PC-3 (cell line): ENCODE results near the gene SLC35F1. TPM values are rescaled to one million over a fixed set of nuclear protein-coding genes. Genes with fewer than 3 reads are reported as not detected.
"Not testable (repeated sequence)": the region's sequence is repeated elsewhere in the genome, so short reads cannot be mapped to it uniquely, and the experiment has no call there.

Experiments used
- ATAC-seq: fragments of 200-7000 bp; cut with Tn5 transposase; 2 replicates; pipeline ENCODE4 v1.9.1; 2020; ENCODE audit warnings: mild to moderate bottlenecking, moderate library complexity
- BruUV-seq: library from RNA; stranded (reverse); fragments of 400-500 nt; replicated peaks from 2 replicates; lab custom pipeline; 2021; lab: Mats Ljungman, UMichigan
- CTCF ChIA-PET: fragments of 300-600 bp; sonication (Branson Sonifier 250); formaldehyde crosslinking; loops from one replicate; lab custom pipeline; 2022; ENCODE audit warnings: antibody characterized with exemption; lab: Charles Lee
- POLR2A ChIA-PET: fragments of 300-600 bp; sonication (Branson Sonifier 250); formaldehyde crosslinking; loops from one replicate; lab custom pipeline; 2022; ENCODE audit warnings: antibody characterized with exemption; ENCODE audit not compliant: unreplicated experiment; lab: Charles Lee
- DNase-seq: peaks from one replicate; pipeline ENCODE4 v3.0.0-alpha.2; 2015
- H2AFZ ChIP-seq: fragments of 300-600 bp; sonication (generic); 2 replicates; pipeline ENCODE4 v1.6.0; 2016; ENCODE audit warnings: antibody characterized with exemption, low read length
- H3F3A ChIP-seq: fragments of 300-600 bp; sonication (generic); one replicate; pipeline ENCODE4 v1.6.0; 2017; ENCODE audit warnings: antibody characterized with exemption, low read length, control low read depth, mild to moderate bottlenecking; ENCODE audit not compliant: unreplicated experiment
- H3K27ac ChIP-seq: fragments of 300-600 bp; sonication (generic); 2 replicates; pipeline ENCODE4 v1.5.1; 2016; ENCODE audit warnings: mild to moderate bottlenecking, low read length
- H3K27me3 ChIP-seq: fragments of 300-600 bp; sonication (generic); 2 replicates; pipeline ENCODE4 v1.6.1; 2016; ENCODE audit warnings: low read length, mixed read lengths
- H3K36me3 ChIP-seq: fragments of 300-600 bp; sonication (generic); 2 replicates; pipeline ENCODE4 v1.6.1; 2016; ENCODE audit warnings: low read depth, mixed run types, low read length, mixed read lengths
- H3K4me1 ChIP-seq: fragments of 300-600 bp; sonication (generic); 2 replicates; pipeline ENCODE4 v1.5.1; 2016; ENCODE audit warnings: low read length; ENCODE audit not compliant: insufficient read depth
- H3K4me2 ChIP-seq: fragments of 300-600 bp; sonication (generic); 2 replicates; pipeline ENCODE4 v1.6.0; 2016; ENCODE audit warnings: low read length
- H3K4me3 ChIP-seq: fragments of 300-600 bp; sonication (generic); 2 replicates; pipeline ENCODE4 v1.5.1; 2016; ENCODE audit warnings: mild to moderate bottlenecking, low read length, mixed read lengths
- H3K79me2 ChIP-seq: fragments of 300-600 bp; sonication (generic); 2 replicates; pipeline ENCODE4 v1.6.1; 2017; ENCODE audit warnings: low read length, mixed read lengths
- H3K9ac ChIP-seq: fragments of 300-600 bp; sonication (generic); 2 replicates; pipeline ENCODE4 v1.6.0; 2016; ENCODE audit warnings: mild to moderate bottlenecking, low read length
- H3K9me2 ChIP-seq: fragments of 300-600 bp; sonication (generic); replicated peaks from 2 replicates; pipeline ENCODE4 v1.6.1; 2016; ENCODE audit warnings: mixed run types, low read length, mixed read lengths
- H3K9me3 ChIP-seq: fragments of 300-600 bp; sonication (generic); 2 replicates; pipeline ENCODE4 v1.6.1; 2016; ENCODE audit warnings: low read length, mixed read lengths
- H4K20me1 ChIP-seq: fragments of 300-600 bp; sonication (generic); 2 replicates; pipeline ENCODE4 v1.6.1; 2016; ENCODE audit warnings: low read length, mixed read lengths
- CTCF ChIP-seq: fragments of 300-600 bp; sonication (generic); conservative IDR thresholded peaks from 2 replicates; pipeline ENCODE4 v1.5.1; 2017; ENCODE audit warnings: antibody characterized with exemption, low read depth, mild to moderate bottlenecking, low read length
- EZH2 ChIP-seq: fragments of 300-600 bp; sonication (generic); IDR thresholded peaks from one replicate; pipeline ENCODE4 v1.6.1; 2017; ENCODE audit warnings: antibody characterized with exemption, mild to moderate bottlenecking, low read length; ENCODE audit not compliant: unreplicated experiment
- EZH2phosphoT487 ChIP-seq: fragments of 300-600 bp; sonication (generic); IDR thresholded peaks from 2 replicates; pipeline ENCODE4 v1.6.1; 2018; ENCODE audit warnings: mild to moderate bottlenecking, antibody characterized with exemption, low read length, borderline replicate concordance
- intact Hi-C: fragments of 100-400 bp; cut with micrococcal nuclease; formaldehyde crosslinking; loops from 2 replicates; pipeline ENCODE4 v1.9.0; 2023
- total RNA-seq: library from RNA; depleted of rRNA; stranded (reverse); fragments of >200 nt; gene quantifications from 2 replicates; pipeline ENCODE4 v1.2.3, GENCODE V29; 2014

The SLC35F1 gene
- total RNA-seq, 1 experiment from 2014 or later, result not detected

- no TSS peak for BruUV-seq
Observed at GRCh38 chr6:118029967-118030366, 122.9 kb downstream of the SLC35F1 start.

GRCh38 chr6:118037479-118037878, 130.4 kb downstream of the SLC35F1 start:
- not testable (repeated sequence) for H3F3A ChIP-seq

More at GRCh38 chr6:118029967-118030366, 122.9 kb downstream of the SLC35F1 start:
- ChIA-PET POLR2A (no interaction called here), CTCF (no interaction called here)
- H3K4me2 ChIP-seq, result no peak overlapping the region
- no peaks in the 10 kb centered on the region for H3K27me3 ChIP-seq
- TF ChIP-seq CTCF (no peak), EZH2 (no peak), EZH2phosphoT487 (no peak)
- no peak overlapping the region for H3K9ac ChIP-seq
- H3K9me2 ChIP-seq, result no peaks in the 10 kb centered on the region
- intact Hi-C loops, result no loop called here
- no peaks in the 10 kb centered on the region for H3F3A ChIP-seq
- H3K9me3 ChIP-seq, result no peaks in the 10 kb centered on the region
- H3K27ac ChIP-seq, result no peak overlapping the region
- no peak overlapping the region for H3K4me3 ChIP-seq
- DNase-seq (no peak), ATAC-seq (no peak)
- H2AFZ ChIP-seq, result no peak overlapping the region
- H3K79me2 ChIP-seq, result no peaks in the 10 kb centered on the region
- no peaks in the 10 kb centered on the region for H3K36me3 ChIP-seq
- H3K4me1 ChIP-seq, result no peaks in the 10 kb centered on the region
- no peaks in the 10 kb centered on the region for H4K20me1 ChIP-seq

GRCh38 chr6:118042855-118043254, 135.8 kb downstream of the SLC35F1 start:
- no peaks in the 10 kb centered on the region for H3K27me3 ChIP-seq
- no peaks in the 10 kb centered on the region for H3K9me2 ChIP-seq
- no TSS peak for BruUV-seq
- no peak overlapping the region for H3K4me3 ChIP-seq
- intact Hi-C loops, result no loop called here
- ATAC-seq (no peak), DNase-seq (no peak)
- H3F3A ChIP-seq, result no peaks in the 10 kb centered on the region
- H3K27ac ChIP-seq, result no peak overlapping the region
- no peaks in the 10 kb centered on the region for H3K79me2 ChIP-seq
- ChIA-PET CTCF (no interaction called here), POLR2A (no interaction called here)
- no peaks in the 10 kb centered on the region for H3K4me1 ChIP-seq
- H3K9me3 ChIP-seq, result no peaks in the 10 kb centered on the region
- H3K4me2 ChIP-seq, result no peak overlapping the region
- TF ChIP-seq EZH2phosphoT487, result no peak
- no peak for TF ChIP-seq CTCF
- TF ChIP-seq EZH2, result no peak
- H3K36me3 ChIP-seq, result no peaks in the 10 kb centered on the region
- H4K20me1 ChIP-seq, result no peaks in the 10 kb centered on the region
- no peak overlapping the region for H3K9ac ChIP-seq
- H2AFZ ChIP-seq, result no peak overlapping the region

More at GRCh38 chr6:118037479-118037878, 130.4 kb downstream of the SLC35F1 start:
- DNase-seq, H4K20me1 ChIP-seq, H3K9me3 ChIP-seq, H3K9ac ChIP-seq, BruUV-seq, H3K4me2 ChIP-seq, intact Hi-C loops, H3K27me3 ChIP-seq, H2AFZ ChIP-seq, ATAC-seq, H3K4me3 ChIP-seq, H3K79me2 ChIP-seq, POLR2A ChIA-PET, H3K4me1 ChIP-seq, H3K27ac ChIP-seq, H3K36me3 ChIP-seq, H3K9me2 ChIP-seq, CTCF ChIA-PET: not testable (repeated sequence)
